Smooth muscle cell (in vitro differentiated cells): Measurements from ENCODE around the gene UPF3A. TPM values are rescaled to one million over a fixed set of nuclear protein-coding genes. Genes with fewer than 3 reads are reported as not detected.

ENCODE experiments used
- DNase-seq: peaks from one replicate; lab custom pipeline; 2025; ENCODE audit not compliant: unreplicated experiment; lab: John Stamatoyannopoulos, UW
- H2AFZ ChIP-seq: fragments of 200-600 bp; sonication (generic); 2 replicates; pipeline ENCODE4 v1.6.0; 2016; ENCODE audit warnings: antibody characterized with exemption, low read depth, mild to moderate bottlenecking
- H3F3A ChIP-seq: fragments of 200-600 bp; sonication (generic); 2 replicates; pipeline ENCODE4 v1.6.0; 2017; ENCODE audit warnings: antibody characterized with exemption, low read depth
- H3K27ac ChIP-seq: fragments of 200-600 bp; sonication (generic); 2 replicates; pipeline ENCODE4 v1.5.1; 2016; ENCODE audit warnings: low read depth, mild to moderate bottlenecking
- H3K27me3 ChIP-seq: fragments of 200-600 bp; sonication (generic); 2 replicates; pipeline ENCODE4 v1.6.1; 2016; ENCODE audit warnings: low read depth, mild to moderate bottlenecking
- H3K36me3 ChIP-seq: fragments of 200-600 bp; sonication (generic); 2 replicates; pipeline ENCODE4 v1.5.1; 2016; ENCODE audit warnings: low read depth
- H3K4me1 ChIP-seq: fragments of 200-600 bp; sonication (generic); 2 replicates; pipeline ENCODE4 v1.5.1; 2016; ENCODE audit warnings: low read depth
- H3K4me2 ChIP-seq: fragments of 200-600 bp; sonication (generic); 2 replicates; pipeline ENCODE4 v1.6.0; 2016; ENCODE audit warnings: mild to moderate bottlenecking
- H3K4me3 ChIP-seq: fragments of 200-600 bp; sonication (generic); 2 replicates; pipeline ENCODE4 v1.5.1; 2016; ENCODE audit warnings: mild to moderate bottlenecking
- H3K79me2 ChIP-seq: fragments of 200-600 bp; sonication (generic); 2 replicates; pipeline ENCODE4 v1.6.0; 2016; ENCODE audit warnings: low read depth, mild to moderate bottlenecking
- H3K9ac ChIP-seq: fragments of 200-600 bp; sonication (generic); 2 replicates; pipeline ENCODE4 v1.6.0; 2016; ENCODE audit warnings: low read depth
- H3K9me3 ChIP-seq: fragments of 200-600 bp; sonication (generic); replicated peaks from 2 replicates; pipeline ENCODE4 v1.5.1; 2016; ENCODE audit warnings: low read depth
- H4K20me1 ChIP-seq: fragments of 200-600 bp; sonication (generic); 2 replicates; pipeline ENCODE4 v1.6.0; 2016; ENCODE audit warnings: low read depth
- CTCF ChIP-seq: fragments of 200-600 bp; sonication (generic); IDR thresholded peaks from 2 replicates; pipeline ENCODE4 v1.5.1; 2017; ENCODE audit warnings: borderline replicate concordance, mild to moderate bottlenecking, antibody characterized with exemption; ENCODE audit not compliant: insufficient read depth, poor library complexity, severe bottlenecking
- WGBS: methylation state at CpG from one replicate; pipeline ENCODE4 v1.1.7; 2016; ENCODE audit warnings: low lambda C conversion rate; 5-methylcytosine and 5-hydroxymethylcytosine counted together
- polyA plus RNA-seq: library from polyadenylated mRNA; unstranded; fragments of >200 nt; fragmentation: Nextera tagmentation; extraction: Ambion mirVana; gene quantifications from 2 replicates; pipeline ENCODE4 v1.2.1, GENCODE V29; 2016
- total RNA-seq: library from RNA; depleted of rRNA; stranded (reverse); fragments of >200 nt; gene quantifications from 2 replicates; pipeline ENCODE4 v1.2.3, GENCODE V29; 2014

UPF3A gene
- total and polyA plus RNA-seq, 2 experiments from 2014 or later: 22.4 to 34.1 TPM

DNA sequence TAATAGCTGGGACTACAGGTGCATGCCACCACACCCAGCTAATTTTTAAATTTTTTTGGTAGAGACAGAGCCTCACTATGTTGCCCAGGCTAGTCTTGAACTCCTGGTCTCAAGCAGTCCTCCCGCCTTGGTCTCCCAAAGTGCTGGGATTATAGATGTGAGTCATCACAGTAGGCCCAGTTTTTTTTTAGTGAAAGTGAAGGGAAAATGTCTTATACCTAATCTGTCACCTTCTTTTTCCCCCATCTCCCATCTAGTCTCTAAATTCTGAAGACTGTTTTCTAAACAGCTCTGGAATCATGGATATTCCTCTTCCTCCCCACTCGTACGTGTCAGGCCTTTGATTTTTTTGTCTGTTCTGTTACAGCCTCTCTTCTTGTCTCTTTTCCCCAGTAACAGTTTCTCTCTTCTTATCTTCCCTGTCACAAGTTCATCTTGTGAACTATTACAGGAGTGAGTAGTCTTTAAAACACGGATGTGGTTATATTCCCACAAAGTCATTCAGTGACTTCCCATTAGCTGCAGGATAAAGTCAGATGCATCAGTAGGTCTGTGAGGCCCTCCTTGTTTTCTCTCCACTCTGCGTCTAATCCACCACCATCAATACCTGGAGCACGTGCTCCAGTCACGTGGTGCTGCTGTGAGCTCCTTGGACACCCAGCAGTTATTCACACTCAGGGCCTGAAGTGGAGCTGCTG lies 43.8 kb upstream of the UPF3A start:
- H3K27me3 ChIP-seq: no peaks in the 10 kb centered on the region
- H4K20me1 ChIP-seq: peaks cover 33% of the 10 kb centered on the region
- no peak overlapping the region for H2AFZ ChIP-seq
- DNase-seq: no peak
- H3K4me3 ChIP-seq: no peak overlapping the region
- H3K9ac ChIP-seq: no peak overlapping the region
- no peak overlapping the region for H3K27ac ChIP-seq
- peaks cover 31% of the 10 kb centered on the region for H3K36me3 ChIP-seq
- no peaks in the 10 kb centered on the region for H3K9me3 ChIP-seq
- WGBS: 92% methylated on average over 7 of the region's 7 CpGs
- peaks cover 24% of the 10 kb centered on the region for H3K79me2 ChIP-seq
- peaks cover 8% of the 10 kb centered on the region for H3K4me1 ChIP-seq
- H3F3A ChIP-seq: no peaks in the 10 kb centered on the region
- TF ChIP-seq CTCF: no peak
- H3K4me2 ChIP-seq: no peak overlapping the region

GRCh38 chr13:114241918-114242317 lies 39.5 kb upstream of the UPF3A start:
- 79% methylated on average over 6 of the region's 6 CpGs for WGBS
- Histone ChIP-seq H4K20me1 (peaks cover 36% of the 10 kb centered on the region), H3K9me3 (no peaks in the 10 kb centered on the region), H3K9ac (no peak overlapping the region), H3K36me3 (peaks cover 63% of the 10 kb centered on the region), H3K27ac (no peak overlapping the region), H3K27me3 (no peaks in the 10 kb centered on the region), H3K4me1 (no peaks in the 10 kb centered on the region), H3K4me2 (no peak overlapping the region), H3F3A (peaks cover 2% of the 10 kb centered on the region), H2AFZ (no peak overlapping the region), H3K79me2 (peaks cover 2% of the 10 kb centered on the region), H3K4me3 (no peak overlapping the region)
- TF ChIP-seq CTCF: no peak
- DNase-seq: no peak

DNA sequence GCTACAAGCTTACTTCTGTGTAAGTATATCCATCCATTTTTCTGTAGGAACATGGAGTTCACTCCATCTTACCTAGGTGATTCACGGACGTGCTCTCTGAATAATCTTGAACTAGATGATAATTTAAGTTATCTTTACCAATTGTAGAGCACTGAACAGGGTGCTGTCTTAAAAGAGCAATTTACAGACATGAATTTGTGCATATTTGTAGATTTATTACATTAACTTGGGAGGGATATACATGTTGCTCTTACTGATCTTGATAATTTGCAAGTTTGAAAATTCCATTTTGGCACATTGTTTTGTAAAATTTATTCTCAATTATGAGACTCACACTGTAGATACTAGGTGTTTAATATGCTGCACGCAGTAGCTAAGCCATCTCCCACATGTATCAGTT lies 37.4 kb upstream of the UPF3A start:
- Histone ChIP-seq H3F3A (peaks cover 7% of the 10 kb centered on the region), H3K79me2 (no peaks in the 10 kb centered on the region), H3K4me1 (no peaks in the 10 kb centered on the region), H3K36me3 (peaks cover 65% of the 10 kb centered on the region), H3K9me3 (no peaks in the 10 kb centered on the region), H3K27ac (no peak overlapping the region), H3K9ac (no peak overlapping the region), H3K4me3 (no peak overlapping the region), H3K4me2 (no peak overlapping the region), H2AFZ (no peak overlapping the region), H3K27me3 (no peaks in the 10 kb centered on the region), H4K20me1 (peaks cover 50% of the 10 kb centered on the region)
- no peak for TF ChIP-seq CTCF
- 98% methylated on average over 3 of the region's 3 CpGs for WGBS
- DNase-seq: no peak

DNA sequence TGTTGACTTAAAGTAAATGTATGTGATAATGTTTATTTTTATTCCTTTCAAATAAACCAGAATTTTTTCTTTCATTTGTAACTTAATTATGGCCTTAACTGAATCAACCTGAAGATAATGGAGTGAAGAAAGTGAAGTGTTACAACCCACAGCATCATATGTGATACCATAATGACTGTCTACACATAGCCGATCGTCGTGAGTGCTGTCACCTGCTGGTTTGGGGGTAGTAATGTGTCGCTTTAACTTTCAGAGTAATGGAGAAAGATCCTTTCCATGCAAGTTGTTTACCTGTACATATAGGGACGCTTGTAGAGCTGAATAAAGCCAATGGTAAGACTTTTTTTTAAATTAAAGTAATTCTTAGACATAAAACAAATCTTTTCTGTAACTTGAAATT lies 36.8 kb upstream of the UPF3A start:
- Histone ChIP-seq H3K4me3 (no peak overlapping the region), H3K27ac (no peak overlapping the region), H3K9me3 (no peaks in the 10 kb centered on the region), H4K20me1 (peaks cover 54% of the 10 kb centered on the region), H3K4me1 (no peaks in the 10 kb centered on the region), H2AFZ (no peak overlapping the region), H3K79me2 (peaks cover 5% of the 10 kb centered on the region), H3K4me2 (no peak overlapping the region), H3K27me3 (no peaks in the 10 kb centered on the region), H3F3A (peaks cover 7% of the 10 kb centered on the region), H3K36me3 (peaks cover 61% of the 10 kb centered on the region), H3K9ac (no peak overlapping the region)
- 93% methylated on average over 5 of the region's 5 CpGs for WGBS
- no peak for DNase-seq
- TF ChIP-seq CTCF: no peak
